Activated CD4-positive, alpha-beta T cell treated with anti-CD3 and anti-CD28 coated beads, Interleukin-2, amount 50 U/mL, for 16 hours (primary cell): ENCODE data around the gene MTA1.

Source experiments
- DNase-seq: peaks from one replicate; pipeline ENCODE4 v3.0.0-alpha.2; 2020

MTA1 gene

DNA sequence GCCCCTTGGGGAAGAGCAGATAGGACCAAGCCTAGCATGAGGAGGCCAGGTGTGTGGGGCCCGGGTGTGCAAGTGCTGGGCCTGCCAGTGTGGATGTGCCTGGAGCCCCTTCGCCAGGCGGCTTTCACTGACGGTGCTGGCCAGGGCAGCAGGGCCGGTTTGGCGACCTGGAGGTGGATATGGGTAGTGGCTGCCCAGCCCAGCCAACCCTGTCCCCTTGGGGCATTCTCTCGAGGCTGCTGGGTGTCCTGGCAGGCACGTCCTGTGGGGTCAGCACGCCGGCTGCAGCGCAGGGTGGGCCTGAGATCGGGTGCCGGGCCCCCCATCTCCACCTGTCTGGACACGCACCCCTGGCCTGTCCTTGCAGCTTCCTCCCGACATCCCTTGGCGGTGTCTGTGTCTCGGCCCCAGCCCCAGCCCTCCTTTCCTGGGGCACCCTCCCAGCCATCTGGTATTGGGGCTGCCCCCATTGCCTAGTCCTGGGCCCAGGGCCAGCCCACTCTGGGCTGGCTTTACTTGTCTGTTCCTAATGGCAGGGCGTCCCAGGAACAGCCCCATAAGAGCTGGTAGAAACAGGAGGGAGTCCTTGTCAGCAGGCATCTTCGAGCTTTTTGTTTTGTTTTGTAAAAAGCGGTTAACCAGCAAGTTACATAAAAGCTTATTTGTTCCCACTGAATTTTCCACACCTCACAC is 47.8 kb downstream of the MTA1 start:
- no peak for DNase-seq

DNA sequence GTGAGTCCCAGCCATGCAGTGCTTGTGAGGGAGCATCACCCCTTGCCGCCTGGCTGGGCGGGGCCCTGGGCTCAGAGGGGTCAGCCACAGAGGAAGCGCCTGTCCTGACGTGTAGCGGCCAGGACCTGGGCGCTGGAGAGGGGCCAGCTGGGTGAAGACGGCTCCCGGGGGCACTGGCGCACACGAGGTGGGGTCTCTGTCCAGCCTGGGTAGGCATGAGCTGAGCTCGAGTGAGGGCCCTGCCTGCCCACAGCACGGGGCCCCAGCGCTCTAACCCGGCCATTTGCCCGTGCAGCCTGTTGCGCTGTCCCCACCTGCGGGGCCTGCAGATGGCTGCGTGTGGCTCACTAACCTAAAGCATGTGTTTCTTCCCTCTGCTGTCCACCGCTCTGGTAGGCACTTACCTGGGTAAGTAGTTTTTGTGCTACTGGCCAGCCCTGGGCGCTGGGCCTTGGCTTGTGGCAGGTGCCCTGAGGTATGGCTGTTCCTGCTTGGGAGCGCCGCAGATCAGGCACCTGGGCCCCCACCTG is 48.4 kb downstream of the MTA1 start:
- DNase-seq = no peak

DNA sequence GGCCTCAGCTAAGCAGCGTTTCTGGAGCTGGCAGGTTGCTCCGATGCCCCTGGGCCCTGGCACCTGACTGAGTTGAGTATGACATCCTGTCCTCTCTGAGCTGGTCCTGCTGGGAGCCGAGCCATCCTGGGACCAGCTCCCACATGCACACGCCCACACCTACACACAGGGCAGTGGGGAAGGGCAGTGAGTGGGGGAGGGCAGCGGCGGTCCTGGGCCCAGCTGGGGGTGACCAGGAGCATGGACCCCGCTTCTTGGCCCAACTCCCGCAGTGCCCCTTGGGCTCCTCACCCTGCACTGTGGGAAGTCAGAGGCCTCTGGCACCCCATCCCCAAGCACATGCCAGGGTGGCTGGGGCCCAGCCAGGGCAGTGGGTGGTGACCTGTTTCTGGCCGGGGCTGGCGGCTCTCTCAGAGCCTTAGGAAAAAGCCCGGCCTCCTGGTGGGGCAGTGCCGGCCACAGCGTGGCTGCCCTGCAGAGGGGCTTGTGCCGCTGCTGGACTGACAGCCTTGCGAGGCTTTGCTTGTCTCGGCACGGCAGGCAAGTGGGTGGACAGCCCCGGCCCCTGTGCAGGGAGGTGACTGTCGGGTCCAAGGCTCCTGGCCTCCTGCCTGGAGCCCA is 49.1 kb downstream of the MTA1 start:
- DNase-seq = no peak

DNA sequence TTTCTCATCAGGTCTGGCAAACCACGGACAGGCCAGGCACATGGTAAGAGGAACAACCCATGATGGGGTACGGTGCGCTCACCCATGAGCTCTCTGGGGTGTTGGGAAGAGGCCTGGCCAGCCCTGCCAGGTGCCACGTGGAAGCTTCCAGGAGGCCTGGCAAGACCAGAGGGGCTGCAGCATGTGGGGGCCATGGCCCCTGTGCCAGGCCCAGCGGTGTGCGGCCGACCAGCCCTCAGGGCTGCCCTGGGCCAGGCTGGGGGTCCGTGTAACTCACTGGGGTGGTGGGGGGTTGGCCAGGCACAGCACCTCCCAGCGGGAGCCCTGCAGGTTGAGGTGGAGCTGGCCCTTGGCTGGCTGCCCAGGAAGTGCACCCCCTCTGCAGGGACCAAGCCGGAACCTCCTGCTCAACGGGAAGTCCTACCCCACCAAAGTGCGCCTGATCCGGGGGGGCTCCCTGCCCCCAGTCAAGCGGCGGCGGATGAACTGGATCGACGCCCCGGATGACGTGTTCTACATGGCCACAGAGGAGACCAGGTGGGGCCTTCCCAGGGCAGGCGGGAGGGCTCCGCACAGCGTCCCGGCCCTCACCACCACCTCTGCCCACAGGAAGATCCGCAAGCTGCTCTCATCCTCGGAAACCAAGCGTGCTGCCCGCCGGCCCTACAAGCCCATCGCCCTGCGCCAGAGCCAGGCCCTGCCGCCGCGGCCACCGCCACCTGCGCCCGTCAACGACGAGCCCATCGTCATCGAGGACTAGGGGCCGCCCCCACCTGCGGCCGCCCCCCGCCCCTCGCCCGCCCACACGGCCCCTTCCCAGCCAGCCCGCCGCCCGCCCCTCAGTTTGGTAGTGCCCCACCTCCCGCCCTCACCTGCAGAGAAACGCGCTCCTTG is 50.1 kb downstream of the MTA1 start:
- no peak for DNase-seq

DNA sequence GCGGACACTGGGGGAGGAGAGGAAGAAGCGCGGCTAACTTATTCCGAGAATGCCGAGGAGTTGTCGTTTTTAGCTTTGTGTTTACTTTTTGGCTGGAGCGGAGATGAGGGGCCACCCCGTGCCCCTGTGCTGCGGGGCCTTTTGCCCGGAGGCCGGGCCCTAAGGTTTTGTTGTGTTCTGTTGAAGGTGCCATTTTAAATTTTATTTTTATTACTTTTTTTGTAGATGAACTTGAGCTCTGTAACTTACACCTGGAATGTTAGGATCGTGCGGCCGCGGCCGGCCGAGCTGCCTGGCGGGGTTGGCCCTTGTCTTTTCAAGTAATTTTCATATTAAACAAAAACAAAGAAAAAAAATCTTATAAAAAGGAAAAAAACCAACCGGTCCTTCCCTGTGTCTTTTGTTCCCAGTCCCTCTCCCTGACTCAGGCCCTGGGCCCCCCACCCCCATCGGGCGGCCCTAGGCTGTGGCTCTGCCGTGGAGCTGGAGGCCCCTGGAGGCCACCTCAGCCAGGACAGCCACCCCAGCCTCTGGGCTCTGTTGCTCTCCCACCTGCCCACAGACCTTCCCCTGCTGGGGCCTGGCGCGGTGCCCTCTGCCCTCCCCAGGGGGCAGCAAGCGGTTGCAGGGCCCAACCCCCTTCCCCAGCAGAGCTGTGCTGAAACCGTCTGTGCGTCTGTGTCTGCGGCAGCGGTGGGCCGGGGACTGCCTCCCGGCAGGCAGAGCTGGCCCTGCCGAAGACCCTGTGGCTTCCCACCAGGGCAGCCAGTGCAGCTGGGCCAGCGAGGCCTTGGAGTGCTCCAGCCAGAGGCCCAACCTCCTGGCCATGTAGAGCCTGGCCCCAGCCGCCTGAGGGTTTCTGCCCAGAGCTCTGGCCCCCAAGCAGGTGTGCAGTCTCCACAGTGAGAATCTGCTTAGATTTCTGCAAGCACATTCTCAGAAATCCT is 51.0 kb downstream of the MTA1 start:
- DNase-seq = no peak

DNA sequence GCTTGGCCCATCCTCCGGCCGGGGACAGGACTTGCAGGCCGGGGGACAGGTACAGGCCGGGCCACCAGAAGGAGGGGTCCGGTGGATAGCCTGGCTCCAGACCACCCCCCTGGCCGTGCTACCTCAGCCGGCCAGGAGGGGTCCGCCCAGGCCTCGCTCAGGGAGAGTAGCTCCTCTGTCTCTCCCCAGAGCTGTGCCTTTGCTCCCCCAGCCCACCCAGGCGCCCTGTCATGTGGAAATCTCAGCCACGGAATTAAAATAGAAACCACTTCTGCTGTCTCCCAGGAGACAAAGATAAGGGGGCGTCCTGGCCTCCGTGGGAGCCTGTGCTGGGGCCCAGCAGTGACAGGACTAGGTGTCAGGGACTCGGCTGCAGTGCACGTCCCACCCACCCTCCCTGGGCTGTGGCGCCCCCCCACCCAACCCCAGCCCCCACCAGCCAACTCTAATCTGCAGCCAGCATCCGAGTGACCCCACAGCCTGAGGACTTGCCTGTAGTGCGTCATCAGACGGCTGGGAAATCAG is 51.7 kb downstream of the MTA1 start:
- DNase-seq = no peak

DNA sequence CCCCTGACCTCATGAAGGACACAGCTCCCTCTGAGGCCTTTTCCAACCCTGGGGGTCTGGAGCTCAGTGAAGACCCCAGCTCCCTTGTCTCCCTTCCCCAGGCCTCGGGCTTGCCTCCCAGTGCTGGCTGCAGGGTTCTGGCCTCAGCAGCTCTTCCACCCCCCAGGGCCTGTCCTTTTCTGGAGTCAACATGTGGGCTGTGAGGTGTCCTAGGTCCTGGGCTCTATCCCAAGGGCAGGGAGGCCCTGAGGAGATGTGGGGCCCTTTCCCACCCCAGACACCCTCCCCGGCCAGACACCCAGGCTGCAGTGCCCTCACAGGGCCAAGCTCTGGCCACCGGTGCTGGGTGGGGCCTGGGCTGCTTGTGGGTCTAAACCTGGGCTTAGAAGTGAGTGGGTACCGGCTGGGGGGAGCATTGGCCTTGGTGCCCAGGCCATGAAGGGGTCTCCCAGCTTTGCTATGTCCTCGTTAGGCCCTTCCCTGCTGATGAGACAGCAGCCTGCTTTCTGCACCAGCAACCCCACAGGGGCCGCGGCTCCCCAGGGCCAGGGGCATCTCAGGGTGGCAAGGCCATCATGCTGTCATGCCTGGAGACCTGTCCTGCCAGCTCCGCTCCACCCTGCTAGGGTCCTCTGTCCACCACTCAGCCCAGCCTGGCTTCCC is 52.3 kb downstream of the MTA1 start:
- DNase-seq = no peak

DNA sequence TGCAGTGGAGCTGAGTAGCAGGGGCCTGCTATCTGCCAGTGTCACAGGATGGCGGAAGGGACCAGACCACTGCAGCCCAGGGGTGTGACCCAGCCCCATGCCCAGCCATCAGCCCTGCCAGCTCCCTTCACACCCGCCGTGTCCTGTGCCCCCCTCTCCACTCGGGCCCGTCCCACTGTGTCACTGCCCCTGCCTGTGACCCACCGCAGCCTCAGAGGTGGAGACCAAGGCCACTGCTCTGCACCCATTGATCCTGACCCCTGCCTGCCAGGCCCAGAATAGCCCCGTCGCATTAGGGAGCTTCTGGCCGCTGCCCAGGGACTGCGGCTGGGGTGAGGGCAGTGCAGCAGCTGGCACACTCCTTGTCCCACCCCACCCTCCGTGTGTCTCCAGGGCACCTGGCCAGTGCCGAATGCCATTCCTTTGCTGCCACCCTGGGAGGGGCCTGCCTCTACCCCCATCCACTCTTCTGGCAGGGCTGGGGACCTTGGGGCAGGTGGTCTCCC is 52.9 kb downstream of the MTA1 start:
- no peak for DNase-seq

DNA sequence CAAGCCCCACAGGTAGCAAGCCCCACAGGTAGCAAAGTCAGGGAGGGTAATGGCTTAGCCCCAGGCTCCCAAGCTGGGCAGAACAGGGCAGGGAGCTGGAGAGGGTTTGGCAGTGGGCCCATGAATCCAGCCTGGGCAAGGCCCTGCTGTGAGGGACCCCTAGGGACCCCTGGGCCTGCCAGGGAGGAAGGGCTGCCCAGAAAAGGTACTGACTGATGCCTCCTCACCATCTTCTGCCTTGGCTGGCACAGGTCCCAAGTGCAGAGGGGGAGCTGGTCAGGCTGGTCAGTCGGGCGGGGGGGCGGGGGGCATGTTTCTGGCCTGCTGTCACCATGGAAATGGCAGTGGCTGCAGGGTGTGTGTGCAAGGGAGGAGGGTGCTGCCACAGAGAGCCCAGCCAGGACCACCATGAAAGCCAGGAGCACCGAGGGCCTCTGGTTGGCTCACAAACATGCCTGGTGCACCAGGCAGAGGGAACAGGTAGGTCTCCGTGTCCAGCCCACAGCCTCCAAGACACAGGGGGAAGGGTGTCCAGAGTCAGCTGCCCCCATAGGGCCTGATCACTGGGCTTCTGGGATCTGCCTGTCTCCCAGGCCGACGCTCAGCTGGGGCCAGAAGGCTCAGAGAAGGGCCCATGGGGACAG is 53.5 kb downstream of the MTA1 start:
- DNase-seq = no peak

DNA sequence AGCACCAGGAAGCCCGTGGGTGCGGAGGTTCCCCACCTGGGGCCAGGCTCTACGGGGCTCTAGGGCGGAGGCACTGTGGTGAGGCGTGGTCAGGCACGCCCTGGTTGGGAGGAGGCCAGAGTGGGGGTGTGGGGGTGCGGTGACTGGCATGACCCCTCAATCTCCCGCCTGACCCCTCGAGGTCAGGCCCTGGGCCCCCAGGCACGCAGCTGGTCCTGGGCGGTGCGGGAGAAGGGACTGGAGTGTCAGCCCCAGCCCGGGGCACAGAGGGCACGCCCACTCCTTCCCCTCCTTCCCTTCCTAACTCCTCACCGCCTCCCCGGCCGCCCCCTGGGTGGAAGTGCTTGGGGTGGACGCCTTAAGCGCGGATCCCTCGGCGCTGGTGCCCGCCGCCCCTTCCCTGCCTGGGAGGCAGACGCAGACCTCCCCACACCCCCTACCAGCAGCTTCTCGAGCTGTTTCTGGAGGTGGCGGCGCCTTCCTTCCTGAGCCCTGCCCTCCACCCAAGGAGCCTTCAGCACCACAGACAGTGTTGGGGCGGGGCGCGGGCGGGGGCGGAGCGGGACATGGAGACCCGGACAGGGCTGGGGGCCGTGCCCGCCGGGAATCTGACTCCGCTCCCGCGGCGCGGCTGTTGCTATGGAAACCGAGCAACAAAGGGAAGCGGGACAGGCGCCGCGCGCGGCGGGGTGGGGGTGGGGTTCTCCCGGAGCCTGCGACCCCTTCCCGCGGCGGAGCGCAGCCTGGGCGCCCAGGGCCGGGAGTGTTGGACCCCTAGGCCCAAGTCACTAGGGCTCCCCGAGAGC is 54.3 kb downstream of the MTA1 start:
- peak; percentile 51 for DNase-seq

DNA sequence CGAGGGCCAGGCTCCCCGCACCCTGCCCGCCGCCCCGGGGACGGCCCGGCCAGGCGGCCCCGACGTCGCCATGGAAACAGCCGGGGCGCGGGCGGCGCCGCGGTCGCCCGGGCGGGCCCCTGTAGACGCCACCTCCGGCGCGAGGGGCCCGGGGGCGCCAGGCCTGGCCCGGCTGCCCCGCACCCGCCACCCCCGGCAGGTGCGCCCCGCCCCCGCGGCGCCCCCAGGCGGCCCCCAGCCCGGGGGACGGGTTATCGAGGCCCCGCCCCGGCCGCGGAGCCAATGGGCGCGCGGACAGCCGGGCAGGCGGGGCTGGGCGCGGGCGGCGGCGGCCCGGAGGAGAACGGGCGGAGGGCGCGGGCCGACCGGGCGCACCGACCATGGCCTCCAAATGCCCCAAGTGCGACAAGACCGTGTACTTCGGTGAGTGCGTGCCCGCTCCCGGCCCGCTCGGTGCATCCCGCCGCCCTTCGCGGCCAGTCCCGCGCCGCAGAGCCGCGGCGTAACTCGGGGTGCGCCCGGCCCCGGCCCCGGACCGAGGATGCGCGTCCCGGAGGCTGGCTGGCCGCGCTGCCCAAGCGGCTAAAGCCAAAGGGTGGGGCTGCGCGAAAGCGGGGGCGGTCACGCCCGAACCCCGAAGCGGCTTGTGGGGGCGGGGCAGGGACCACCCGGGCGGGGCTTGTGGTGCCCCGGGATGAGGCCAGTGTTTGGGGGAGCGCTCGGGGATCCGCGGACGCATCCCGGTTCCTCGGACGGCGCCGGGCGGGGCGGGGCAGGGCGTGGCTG is 55.0 kb downstream of the MTA1 start, which contains the start of gene CRIP2:
CRIP2 (plus strand) TSS at position 339 of the 786 bp plus-strand sequence; CDS start at position 381, 42 bp downstream.
- no peak for DNase-seq

DNA sequence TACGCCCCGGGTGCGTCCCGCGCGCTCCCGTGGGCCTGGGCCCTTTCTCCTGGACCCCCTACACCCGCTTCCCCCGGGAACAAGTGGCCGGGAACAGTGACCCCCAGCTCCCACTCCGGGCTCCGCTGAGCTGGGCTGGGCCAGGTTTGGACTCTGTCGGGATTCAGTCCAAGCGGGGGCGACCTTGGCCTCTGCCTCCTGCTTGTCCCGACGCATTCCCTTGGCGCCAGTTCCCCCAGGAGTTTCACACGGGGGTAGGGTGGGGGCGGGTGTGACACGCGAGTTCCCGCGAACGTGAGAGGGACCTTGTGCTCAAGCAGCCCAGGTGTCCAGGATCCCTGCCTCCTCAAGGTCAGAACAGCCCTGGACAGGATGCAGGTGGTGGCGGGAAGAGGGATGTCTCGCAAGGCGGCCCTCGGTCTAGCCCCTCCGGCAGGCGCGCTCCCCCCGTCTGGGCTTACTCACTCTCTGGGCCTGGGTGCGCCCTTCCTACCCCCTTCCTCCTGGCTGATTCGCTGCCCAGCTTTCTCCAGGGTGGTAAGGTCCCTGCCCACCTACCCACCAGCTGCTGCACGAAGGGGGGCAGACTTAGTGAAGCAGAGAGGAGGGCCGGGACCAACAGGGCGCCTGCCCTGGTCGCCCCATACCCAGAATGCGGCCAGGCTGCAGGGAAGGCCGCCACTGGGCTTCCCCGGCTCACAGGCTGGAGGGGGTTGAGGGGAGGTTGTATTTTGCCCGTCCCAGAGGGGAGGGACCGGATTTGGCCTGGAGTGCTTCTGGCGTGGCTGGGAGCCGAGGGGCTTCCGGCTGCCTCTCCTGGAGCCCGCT is 55.9 kb downstream of the MTA1 start:
- no peak for DNase-seq

DNA sequence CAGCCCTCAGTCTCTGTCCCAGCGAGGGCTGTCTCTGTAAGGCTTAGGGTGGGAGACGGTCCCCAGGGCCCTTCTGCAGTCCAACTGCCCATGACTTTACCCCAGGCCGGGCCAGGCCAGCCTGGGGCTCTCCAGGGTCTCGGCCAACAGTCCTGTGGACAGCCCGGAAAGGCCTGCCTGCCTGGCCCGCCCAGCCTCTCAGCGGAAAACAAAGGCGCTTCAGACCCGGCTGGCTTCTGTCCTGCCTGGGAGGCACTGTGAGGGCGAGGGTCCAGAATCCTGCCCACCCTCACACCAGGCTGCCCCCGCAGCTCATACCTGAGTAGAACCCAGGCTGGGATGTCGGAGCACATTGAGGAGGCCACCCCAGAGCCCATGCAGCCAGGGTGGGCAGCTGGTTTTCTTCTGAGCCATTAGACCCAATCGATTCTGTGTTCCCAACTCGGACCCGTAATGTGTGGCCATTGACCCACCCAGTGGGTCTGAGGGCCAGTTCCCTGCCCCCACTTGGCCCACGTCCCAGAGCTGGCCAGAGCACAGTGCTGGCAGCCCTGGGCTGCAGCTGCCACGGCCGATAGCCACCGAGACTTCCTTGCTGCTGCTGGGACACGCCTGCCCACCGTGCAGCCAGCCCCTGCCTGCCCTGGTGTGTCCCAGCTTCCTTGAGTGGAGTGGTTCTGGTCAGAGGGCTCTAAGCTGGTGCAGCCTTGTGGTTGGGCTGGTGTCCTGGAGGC is 56.6 kb downstream of the MTA1 start:
- DNase-seq = no peak

DNA sequence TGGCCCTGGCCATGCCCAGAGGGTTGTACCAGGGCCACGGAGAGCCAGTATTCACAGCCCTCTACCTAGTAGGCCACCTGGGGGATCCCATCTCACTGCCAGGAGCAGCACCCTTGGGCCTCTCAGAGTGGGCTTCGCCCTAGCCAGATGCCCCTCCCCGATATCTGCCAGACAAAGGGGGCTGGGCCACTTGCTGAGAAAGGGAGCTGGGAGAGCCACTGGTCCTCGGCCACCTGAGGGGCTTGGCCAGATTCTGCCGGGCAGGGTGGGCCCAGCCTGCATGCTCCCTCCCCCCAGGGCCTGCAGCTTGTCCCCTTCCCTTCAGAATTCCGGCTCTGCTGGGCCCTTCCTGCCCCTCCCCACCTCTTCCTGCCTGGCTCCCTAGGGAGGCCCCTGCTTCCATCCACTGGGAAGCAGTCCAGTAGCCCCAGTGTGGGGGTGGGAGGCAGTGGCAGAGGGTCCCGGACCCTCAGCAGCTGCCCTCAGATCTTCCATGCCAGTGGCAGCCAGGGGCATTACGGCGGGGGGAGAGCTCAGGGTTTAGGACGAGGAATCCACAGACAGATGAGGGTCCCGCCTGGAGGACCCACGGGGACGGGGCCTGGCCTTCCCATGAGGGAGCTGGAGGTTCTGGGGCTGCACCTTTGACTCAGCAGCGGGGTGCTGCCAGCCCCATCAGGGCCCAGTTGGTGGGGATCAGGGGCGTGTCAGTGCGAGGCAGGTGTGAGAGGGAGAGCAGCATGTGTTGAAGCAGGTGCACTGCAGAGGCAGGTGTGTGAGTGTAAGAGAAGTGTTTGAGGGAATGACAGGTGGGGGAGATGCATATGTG is 57.4 kb downstream of the MTA1 start:
- DNase-seq = no peak

DNA sequence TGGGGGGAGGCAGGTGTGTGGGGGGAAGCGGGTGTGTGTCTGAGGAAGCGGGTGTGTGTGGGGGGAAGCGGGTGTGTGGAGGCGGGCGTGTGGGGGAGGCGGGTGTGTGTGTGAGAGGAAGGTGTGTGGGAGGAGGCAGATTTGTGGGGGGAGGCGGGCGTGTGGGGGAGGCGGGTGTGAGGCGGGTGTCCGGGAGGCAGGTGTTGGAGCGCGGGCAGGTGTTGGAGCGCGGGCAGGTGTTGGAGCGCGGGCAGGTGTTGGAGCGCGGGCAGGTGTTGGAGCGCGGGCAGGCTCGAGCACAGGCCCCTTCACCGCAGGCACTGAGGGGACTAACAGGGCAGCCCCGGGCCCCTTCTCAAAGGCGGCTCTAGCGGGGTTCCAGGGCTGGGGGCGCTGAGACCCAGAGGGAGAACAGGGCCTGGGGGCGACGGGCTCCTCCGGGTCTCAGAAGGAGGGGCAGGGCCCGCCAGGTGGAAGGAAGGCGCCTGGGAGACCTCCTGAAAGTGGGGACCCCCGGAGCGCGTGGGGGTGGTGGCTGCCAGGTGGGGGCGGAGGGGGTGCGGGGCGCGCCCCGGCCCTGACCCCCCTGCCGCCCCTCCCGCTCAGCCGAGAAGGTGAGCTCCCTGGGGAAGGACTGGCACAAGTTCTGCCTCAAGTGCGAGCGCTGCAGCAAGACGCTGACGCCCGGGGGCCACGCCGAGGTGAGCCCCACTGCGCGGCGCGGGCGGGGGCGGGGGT is 58.2 kb downstream of the MTA1 start:
- no peak for DNase-seq
